Osteoblast (primary cell): ENCODE results near the gene MANSC1. TPM values are rescaled to one million over a fixed set of nuclear protein-coding genes. Genes with fewer than 3 reads are reported as not detected.

Experiments
- DNase-seq: peaks from one replicate; pipeline ENCODE4 v3.0.0; 2011; ENCODE audit warnings: low spot score, mixed read lengths; ENCODE audit not compliant: insufficient read length; ENCODE audit errors: missing footprints
- H2AFZ ChIP-seq: 2 replicates; pipeline ENCODE4 v1.6.0; 2011; ENCODE audit warnings: mild to moderate bottlenecking, low read length
- H3K27ac ChIP-seq: 2 replicates; pipeline ENCODE4 v1.5.1; 2011; ENCODE audit warnings: mild to moderate bottlenecking, low read depth, low read length, moderate library complexity
- H3K27me3 ChIP-seq: 2 replicates; pipeline ENCODE4 v1.6.0; 2012; ENCODE audit warnings: mild to moderate bottlenecking, control low read depth, inconsistent platforms, low read length, moderate library complexity; ENCODE audit not compliant: insufficient read depth
- H3K36me3 ChIP-seq: 2 replicates; pipeline ENCODE4 v1.5.1; 2011; ENCODE audit warnings: mild to moderate bottlenecking, low read length, control low read depth, moderate library complexity; ENCODE audit not compliant: insufficient read depth
- H3K4me1 ChIP-seq: 2 replicates; pipeline ENCODE4 v1.5.1; 2011; ENCODE audit warnings: mild to moderate bottlenecking, low read length, control low read depth, moderate library complexity; ENCODE audit not compliant: insufficient read depth
- H3K4me2 ChIP-seq: 2 replicates; pipeline ENCODE4 v1.6.0; 2011; ENCODE audit warnings: mild to moderate bottlenecking, low read length; ENCODE audit not compliant: insufficient read depth
- H3K4me3 ChIP-seq: fragments of 200-600 bp; sonication (generic); 3 replicates; pipeline ENCODE4 v1.5.1; 2012; ENCODE audit warnings: mild to moderate bottlenecking, low read length, inconsistent platforms; ENCODE audit not compliant: insufficient read depth
- H3K79me2 ChIP-seq: 2 replicates; pipeline ENCODE4 v1.6.0; 2012; ENCODE audit warnings: mild to moderate bottlenecking, low read length, control low read depth, inconsistent platforms; ENCODE audit not compliant: insufficient read depth
- H3K9me3 ChIP-seq: 2 replicates; pipeline ENCODE4 v1.5.1; 2011; ENCODE audit warnings: low read depth, low read length, control low read depth
- H4K20me1 ChIP-seq: 2 replicates; pipeline ENCODE4 v1.6.0; 2012; ENCODE audit warnings: mild to moderate bottlenecking, low read length, control low read depth; ENCODE audit not compliant: insufficient read depth
- total RNA-seq: library from RNA; depleted of rRNA; stranded (reverse); fragments of >200 nt; gene quantifications from 2 replicates; pipeline ENCODE4 v1.2.3, GENCODE V29; 2012
- TF ChIP-seq, protein P1 (sequence below): IDR thresholded peaks from 2 replicates; pipeline ENCODE4 v1.5.1; 2011; ENCODE audit warnings: mild to moderate bottlenecking, low read depth, low read length, moderate library complexity; ENCODE audit errors: extremely low read depth

The MANSC1 gene
- total RNA-seq, 1 donor: 3.3 TPM

DNA sequence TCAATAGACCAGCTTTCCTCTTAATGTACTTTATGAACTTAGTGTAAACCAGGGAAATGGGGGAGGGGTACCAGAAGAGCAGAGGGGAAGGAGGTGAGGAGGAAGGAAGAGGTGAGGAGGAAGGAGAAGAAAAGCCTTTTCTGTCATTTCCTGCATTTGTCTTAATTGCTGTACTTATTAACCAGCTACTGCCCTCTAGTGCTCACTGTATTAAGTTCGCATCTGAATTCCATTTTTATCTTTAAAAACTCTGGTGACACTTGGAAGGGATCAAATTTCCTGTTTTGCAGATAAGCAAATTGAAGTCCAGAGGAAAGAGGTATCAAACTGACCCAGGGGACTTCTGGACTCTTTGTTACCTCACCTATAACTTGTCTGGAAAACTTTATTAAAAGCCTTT lies 22.2 kb downstream of the MANSC1 start:
- no peaks in the 10 kb centered on the region for H3K27me3 ChIP-seq
- TF ChIP-seq, protein P1, sequence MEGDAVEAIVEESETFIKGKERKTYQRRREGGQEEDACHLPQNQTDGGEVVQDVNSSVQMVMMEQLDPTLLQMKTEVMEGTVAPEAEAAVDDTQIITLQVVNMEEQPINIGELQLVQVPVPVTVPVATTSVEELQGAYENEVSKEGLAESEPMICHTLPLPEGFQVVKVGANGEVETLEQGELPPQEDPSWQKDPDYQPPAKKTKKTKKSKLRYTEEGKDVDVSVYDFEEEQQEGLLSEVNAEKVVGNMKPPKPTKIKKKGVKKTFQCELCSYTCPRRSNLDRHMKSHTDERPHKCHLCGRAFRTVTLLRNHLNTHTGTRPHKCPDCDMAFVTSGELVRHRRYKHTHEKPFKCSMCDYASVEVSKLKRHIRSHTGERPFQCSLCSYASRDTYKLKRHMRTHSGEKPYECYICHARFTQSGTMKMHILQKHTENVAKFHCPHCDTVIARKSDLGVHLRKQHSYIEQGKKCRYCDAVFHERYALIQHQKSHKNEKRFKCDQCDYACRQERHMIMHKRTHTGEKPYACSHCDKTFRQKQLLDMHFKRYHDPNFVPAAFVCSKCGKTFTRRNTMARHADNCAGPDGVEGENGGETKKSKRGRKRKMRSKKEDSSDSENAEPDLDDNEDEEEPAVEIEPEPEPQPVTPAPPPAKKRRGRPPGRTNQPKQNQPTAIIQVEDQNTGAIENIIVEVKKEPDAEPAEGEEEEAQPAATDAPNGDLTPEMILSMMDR: peak; percentile 70
- no peak overlapping the region for H3K4me3 ChIP-seq
- no peaks in the 10 kb centered on the region for H3K79me2 ChIP-seq
- no peak overlapping the region for H3K27ac ChIP-seq
- DNase-seq: no peak
- H3K36me3 ChIP-seq: no peaks in the 10 kb centered on the region
- H4K20me1 ChIP-seq: no peaks in the 10 kb centered on the region
- H3K9me3 ChIP-seq: no peaks in the 10 kb centered on the region
- H3K4me2 ChIP-seq: no peak overlapping the region
- no peak overlapping the region for H2AFZ ChIP-seq
- peaks cover 10% of the 10 kb centered on the region for H3K4me1 ChIP-seq

DNA sequence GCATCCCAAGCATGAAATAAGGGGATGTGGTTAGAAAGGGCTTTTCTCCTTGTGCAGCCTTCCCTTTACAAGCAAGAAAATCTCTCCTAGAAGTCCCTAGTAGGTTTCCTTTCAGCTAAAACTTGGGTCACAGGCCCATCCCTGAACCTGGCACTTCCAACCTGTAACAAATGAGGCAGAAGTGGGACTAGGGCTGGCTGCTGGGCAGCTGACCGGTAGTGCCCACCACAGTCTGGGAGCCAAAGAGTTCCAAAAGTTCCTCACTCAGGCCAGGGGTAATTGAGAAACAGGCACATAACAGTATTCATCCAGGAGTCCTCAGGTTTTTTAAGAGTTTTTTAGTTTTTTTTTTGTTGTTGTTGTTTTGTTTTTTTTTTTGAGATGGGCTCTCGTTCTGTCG lies 23.8 kb downstream of the MANSC1 start:
- H3K4me3 ChIP-seq: no peak overlapping the region
- TF ChIP-seq, protein P1: no peak
- H3K9me3 ChIP-seq: no peaks in the 10 kb centered on the region
- H3K4me2 ChIP-seq: no peak overlapping the region
- DNase-seq: no peak
- H3K27me3 ChIP-seq: no peaks in the 10 kb centered on the region
- H3K4me1 ChIP-seq: peaks cover 10% of the 10 kb centered on the region
- H3K36me3 ChIP-seq: no peaks in the 10 kb centered on the region
- no peak overlapping the region for H2AFZ ChIP-seq
- no peak overlapping the region for H3K27ac ChIP-seq
- H3K79me2 ChIP-seq: no peaks in the 10 kb centered on the region
- no peaks in the 10 kb centered on the region for H4K20me1 ChIP-seq

DNA sequence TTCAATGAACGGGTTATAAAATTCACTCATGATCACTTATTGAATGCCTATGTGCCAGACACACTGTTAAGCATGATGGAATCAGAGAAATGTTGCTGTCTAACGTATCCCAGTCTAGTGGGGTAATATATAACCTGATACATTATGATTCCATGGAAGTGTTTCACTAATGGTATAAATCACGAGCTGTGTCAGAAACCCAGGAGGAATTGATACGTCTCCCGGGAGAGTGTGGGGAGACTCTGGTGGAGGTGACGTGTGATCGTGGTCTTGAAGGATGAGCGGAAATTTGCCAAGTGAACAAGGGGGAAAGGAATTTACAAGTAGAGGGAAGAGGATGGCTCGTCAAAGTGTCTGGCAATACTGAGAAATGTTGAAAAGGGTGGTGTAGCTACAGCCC lies 26.5 kb downstream of the MANSC1 start:
- Histone ChIP-seq H3K27ac (no peak overlapping the region), H3K4me1 (peaks cover 25% of the 10 kb centered on the region), H2AFZ (no peak overlapping the region), H3K9me3 (no peaks in the 10 kb centered on the region), H4K20me1 (no peaks in the 10 kb centered on the region), H3K4me3 (no peak overlapping the region), H3K36me3 (no peaks in the 10 kb centered on the region), H3K27me3 (no peaks in the 10 kb centered on the region), H3K4me2 (peak overlapping the region; percentile 57), H3K79me2 (no peaks in the 10 kb centered on the region)
- DNase-seq: no peak
- TF ChIP-seq, protein P1: no peak

DNA sequence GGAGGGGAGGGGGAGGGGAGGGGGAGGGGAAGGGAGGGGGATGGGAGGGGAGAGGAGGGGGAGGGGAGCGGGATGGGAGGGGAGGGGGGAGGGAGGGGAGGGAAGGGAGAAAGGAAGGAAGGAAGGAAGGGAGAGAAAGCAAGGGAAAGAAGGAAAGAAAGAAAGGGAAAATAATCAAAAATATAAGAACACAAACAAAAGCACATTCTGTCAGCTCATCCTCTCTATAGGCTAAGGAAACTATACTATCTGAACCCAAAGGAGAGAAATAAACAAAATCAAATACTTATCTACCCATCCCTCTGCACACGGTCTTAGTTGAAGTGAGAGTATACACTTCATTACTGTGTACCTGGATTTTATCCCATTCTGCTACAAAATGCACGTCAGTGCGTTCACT lies 26.9 kb downstream of the MANSC1 start:
- no peaks in the 10 kb centered on the region for H3K27me3 ChIP-seq
- H3K79me2 ChIP-seq: no peaks in the 10 kb centered on the region
- no peak for DNase-seq
- H3K4me1 ChIP-seq: peaks cover 25% of the 10 kb centered on the region
- H3K36me3 ChIP-seq: no peaks in the 10 kb centered on the region
- H3K4me2 ChIP-seq: peak overlapping the region; percentile 57
- H3K4me3 ChIP-seq: no peak overlapping the region
- no peaks in the 10 kb centered on the region for H4K20me1 ChIP-seq
- TF ChIP-seq, protein P1: no peak
- no peak overlapping the region for H2AFZ ChIP-seq
- no peak overlapping the region for H3K27ac ChIP-seq
- no peaks in the 10 kb centered on the region for H3K9me3 ChIP-seq
